Ovary (tissue), 3 donors: ENCODE measurements around the gene CHCHD6.

Experiments
- POLR2A ChIP-seq: fragments of 450-650 bp; IDR thresholded peaks from one replicate; pipeline ENCODE4 v1.6.1; 2017; ENCODE audit warnings: antibody characterized with exemption, mild to moderate bottlenecking, moderate library complexity
- TF ChIP-seq, protein P1 (sequence below), 3 donors: fragments of 450-650 bp in 2 of 3; fragments of 200-600 bp in 1 of 3; IDR thresholded peaks; one replicate each; pipeline versions ENCODE4 v1.5.1 to v1.8.0; 2016 to 2022; ENCODE audit warnings: antibody characterized with exemption in 3 of 3, mild to moderate bottlenecking in 1 of 3
- donor health status: DM: no; HTN: no; CAD: no.

- TF ChIP-seq, protein P1, sequence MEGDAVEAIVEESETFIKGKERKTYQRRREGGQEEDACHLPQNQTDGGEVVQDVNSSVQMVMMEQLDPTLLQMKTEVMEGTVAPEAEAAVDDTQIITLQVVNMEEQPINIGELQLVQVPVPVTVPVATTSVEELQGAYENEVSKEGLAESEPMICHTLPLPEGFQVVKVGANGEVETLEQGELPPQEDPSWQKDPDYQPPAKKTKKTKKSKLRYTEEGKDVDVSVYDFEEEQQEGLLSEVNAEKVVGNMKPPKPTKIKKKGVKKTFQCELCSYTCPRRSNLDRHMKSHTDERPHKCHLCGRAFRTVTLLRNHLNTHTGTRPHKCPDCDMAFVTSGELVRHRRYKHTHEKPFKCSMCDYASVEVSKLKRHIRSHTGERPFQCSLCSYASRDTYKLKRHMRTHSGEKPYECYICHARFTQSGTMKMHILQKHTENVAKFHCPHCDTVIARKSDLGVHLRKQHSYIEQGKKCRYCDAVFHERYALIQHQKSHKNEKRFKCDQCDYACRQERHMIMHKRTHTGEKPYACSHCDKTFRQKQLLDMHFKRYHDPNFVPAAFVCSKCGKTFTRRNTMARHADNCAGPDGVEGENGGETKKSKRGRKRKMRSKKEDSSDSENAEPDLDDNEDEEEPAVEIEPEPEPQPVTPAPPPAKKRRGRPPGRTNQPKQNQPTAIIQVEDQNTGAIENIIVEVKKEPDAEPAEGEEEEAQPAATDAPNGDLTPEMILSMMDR (IDR thresholded peaks at IDR 0.05) = no peak
- TF ChIP-seq POLR2A = no peak
These were observed 206.2 kb downstream of the CHCHD6 start for GRCh38 chr3:126910231-126910630.
